SK-N-SH treated with all-trans-retinoic acid at 6 μM for 48 hours (cell line): ENCODE measurements around the gene FAM228B.

Experiments used
- ATAC-seq: fragments of 200-7000 bp; cut with Tn5 transposase; 3 replicates; pipeline ENCODE4 v1.9.1; 2020; ENCODE audit warnings: mild to moderate bottlenecking, moderate library complexity
- ARNTL ChIP-seq: fragments of 450-650 bp; formaldehyde crosslinking; IDR thresholded peaks from 2 replicates; pipeline ENCODE4 v1.5.0; 2020; ENCODE audit warnings: low read depth, mild to moderate bottlenecking, moderate library complexity, borderline replicate concordance
- BACH2 ChIP-seq: fragments of 250-450 bp; sonication (Bioruptor Pico); IDR thresholded peaks from 2 replicates; pipeline ENCODE4 v1.9.0; 2021; ENCODE audit warnings: mild to moderate bottlenecking, borderline replicate concordance
- CSDC2 ChIP-seq: fragments of 250-450 bp; sonication (Bioruptor Pico); IDR thresholded peaks from 2 replicates; pipeline ENCODE4 v1.5.0; 2020; ENCODE audit warnings: mild to moderate bottlenecking, moderate library complexity
- ESRRG ChIP-seq: fragments of 250-450 bp; sonication (Bioruptor Pico); IDR thresholded peaks from 2 replicates; pipeline ENCODE4 v1.6.1; 2021; ENCODE audit warnings: mild to moderate bottlenecking
- GLIS3 ChIP-seq: fragments of 250-450 bp; sonication (Bioruptor Pico); IDR thresholded peaks from 2 replicates; pipeline ENCODE4 v1.5.0; 2020; ENCODE audit warnings: mild to moderate bottlenecking, moderate library complexity
- ISL1 ChIP-seq: fragments of 250-450 bp; sonication (Bioruptor Pico); IDR thresholded peaks from 2 replicates; pipeline ENCODE4 v2.1.2; 2022; ENCODE audit warnings: mild to moderate bottlenecking, moderate library complexity
- OSR1 ChIP-seq: fragments of 250-450 bp; sonication (Bioruptor Pico); IDR thresholded peaks from 2 replicates; pipeline ENCODE4 v1.8.0; 2022; ENCODE audit warnings: moderate library complexity, mild to moderate bottlenecking, inconsistent platforms
- PPARA ChIP-seq: fragments of 250-450 bp; sonication (Bioruptor Pico); IDR thresholded peaks from 2 replicates; pipeline ENCODE4 v1.5.0; 2020; ENCODE audit warnings: mild to moderate bottlenecking, borderline replicate concordance
- RARB ChIP-seq: fragments of 250-450 bp; sonication (Bioruptor Pico); IDR thresholded peaks from 2 replicates; pipeline ENCODE4 v1.8.0; 2021; ENCODE audit warnings: mild to moderate bottlenecking, moderate library complexity
- SNAI2 ChIP-seq: fragments of 250-450 bp; sonication (Bioruptor Pico); IDR thresholded peaks from 2 replicates; pipeline ENCODE4 v1.5.0; 2020; ENCODE audit warnings: mild to moderate bottlenecking, moderate library complexity
- TCF4 ChIP-seq: fragments of 250-450 bp; sonication (Bioruptor Pico); IDR thresholded peaks from 2 replicates; pipeline ENCODE4 v1.8.0; 2021; ENCODE audit warnings: mild to moderate bottlenecking, moderate library complexity, borderline replicate concordance
- TOX ChIP-seq: fragments of 250-450 bp; sonication (Bioruptor Pico); IDR thresholded peaks from 2 replicates; pipeline ENCODE4 v1.8.0; 2021; ENCODE audit warnings: mild to moderate bottlenecking, moderate library complexity, borderline replicate concordance
- ZFP3 ChIP-seq: fragments of 250-450 bp; sonication (Bioruptor Pico); IDR thresholded peaks from 2 replicates; pipeline ENCODE4 v1.5.0; 2020; ENCODE audit warnings: mild to moderate bottlenecking, moderate library complexity
- ZNF565 ChIP-seq: fragments of 450-650 bp; formaldehyde crosslinking; conservative IDR thresholded peaks from 2 replicates; pipeline ENCODE4 v1.5.0; 2020; ENCODE audit warnings: low read depth, mild to moderate bottlenecking, moderate library complexity
- ZNF8 ChIP-seq: fragments of 450-650 bp; formaldehyde crosslinking; IDR thresholded peaks from 2 replicates; pipeline ENCODE4 v1.5.0; 2020; ENCODE audit warnings: mild to moderate bottlenecking, moderate library complexity
- TF ChIP-seq, protein P1 (sequence below): fragments of 250-450 bp; sonication (Bioruptor Pico); IDR thresholded peaks from 2 replicates; pipeline ENCODE4 v1.8.0; 2020; ENCODE audit warnings: mild to moderate bottlenecking, moderate library complexity, borderline replicate concordance
- TF ChIP-seq, protein P2 (sequence below): fragments of 250-450 bp; sonication (Bioruptor Pico); IDR thresholded peaks from 2 replicates; pipeline ENCODE4 v1.5.1; 2020; ENCODE audit warnings: low read depth, mild to moderate bottlenecking, moderate library complexity
- TF ChIP-seq, protein P3 (sequence below): fragments of 250-450 bp; sonication (Bioruptor Pico); IDR thresholded peaks from 2 replicates; pipeline ENCODE4 v1.5.0; 2020; ENCODE audit warnings: mild to moderate bottlenecking, moderate library complexity
- TF ChIP-seq, protein P4 (sequence below): fragments of 250-450 bp; sonication (Bioruptor Pico); IDR thresholded peaks from 2 replicates; pipeline ENCODE4 v1.5.1; 2021; ENCODE audit warnings: mild to moderate bottlenecking, moderate library complexity

FAM228B gene

DNA sequence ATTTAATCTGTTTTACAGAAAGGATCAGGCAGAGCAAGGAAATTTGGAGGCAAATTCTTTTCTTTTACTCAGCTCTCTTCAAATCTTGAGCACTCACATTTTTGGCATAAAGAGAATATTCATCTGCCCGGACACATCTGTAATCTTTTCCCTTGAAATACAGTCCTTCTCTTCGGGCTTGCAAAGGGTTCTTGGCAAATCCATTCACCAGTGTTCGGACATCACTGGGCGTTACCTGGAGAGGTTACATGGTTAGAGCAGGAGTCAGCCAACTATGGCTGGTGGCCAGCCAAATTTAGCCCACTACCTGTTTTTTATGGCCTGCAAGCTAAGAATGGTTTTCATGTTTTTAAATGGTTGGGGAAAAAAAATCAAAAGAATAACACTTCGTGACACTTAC, 2.2 kb upstream of the FAM228B start (continued):
- TF ChIP-seq, protein P1, sequence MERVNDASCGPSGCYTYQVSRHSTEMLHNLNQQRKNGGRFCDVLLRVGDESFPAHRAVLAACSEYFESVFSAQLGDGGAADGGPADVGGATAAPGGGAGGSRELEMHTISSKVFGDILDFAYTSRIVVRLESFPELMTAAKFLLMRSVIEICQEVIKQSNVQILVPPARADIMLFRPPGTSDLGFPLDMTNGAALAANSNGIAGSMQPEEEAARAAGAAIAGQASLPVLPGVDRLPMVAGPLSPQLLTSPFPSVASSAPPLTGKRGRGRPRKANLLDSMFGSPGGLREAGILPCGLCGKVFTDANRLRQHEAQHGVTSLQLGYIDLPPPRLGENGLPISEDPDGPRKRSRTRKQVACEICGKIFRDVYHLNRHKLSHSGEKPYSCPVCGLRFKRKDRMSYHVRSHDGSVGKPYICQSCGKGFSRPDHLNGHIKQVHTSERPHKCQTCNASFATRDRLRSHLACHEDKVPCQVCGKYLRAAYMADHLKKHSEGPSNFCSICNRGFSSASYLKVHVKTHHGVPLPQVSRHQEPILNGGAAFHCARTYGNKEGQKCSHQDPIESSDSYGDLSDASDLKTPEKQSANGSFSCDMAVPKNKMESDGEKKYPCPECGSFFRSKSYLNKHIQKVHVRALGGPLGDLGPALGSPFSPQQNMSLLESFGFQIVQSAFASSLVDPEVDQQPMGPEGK, result no peak

DNA sequence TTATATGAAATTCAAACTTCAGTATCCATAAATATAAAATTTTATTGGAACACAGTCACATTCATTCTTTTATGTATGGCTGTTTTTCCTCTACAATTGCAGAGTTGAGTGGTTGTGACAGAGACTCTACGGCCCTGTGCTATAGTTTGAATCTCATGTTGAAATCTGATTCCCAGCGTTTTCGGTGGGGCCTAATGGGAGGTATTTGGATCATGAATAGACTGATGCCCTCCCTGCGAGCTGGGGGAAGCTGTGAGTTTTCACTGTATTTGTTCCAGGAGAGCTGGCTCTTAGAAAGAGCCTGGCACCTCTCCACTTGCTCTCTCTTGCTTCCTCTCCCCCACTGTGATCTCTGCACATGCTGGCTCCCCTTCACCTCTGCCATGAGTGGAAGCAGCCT, 1.8 kb upstream of the FAM228B start:
- TF ChIP-seq ARNTL (no peak), CSDC2 (CRISPR knock-in tag) (no peak), OSR1 (CRISPR knock-in tag) (no peak), TCF4 (CRISPR knock-in tag) (no peak), PPARA (CRISPR knock-in tag) (no peak), BACH2 (CRISPR knock-in tag) (no peak), RARB (CRISPR knock-in tag) (no peak), SNAI2 (no peak), ESRRG (CRISPR knock-in tag) (no peak), ZNF565 (CRISPR knock-in tag) (no peak)
- TF ChIP-seq, protein P2, sequence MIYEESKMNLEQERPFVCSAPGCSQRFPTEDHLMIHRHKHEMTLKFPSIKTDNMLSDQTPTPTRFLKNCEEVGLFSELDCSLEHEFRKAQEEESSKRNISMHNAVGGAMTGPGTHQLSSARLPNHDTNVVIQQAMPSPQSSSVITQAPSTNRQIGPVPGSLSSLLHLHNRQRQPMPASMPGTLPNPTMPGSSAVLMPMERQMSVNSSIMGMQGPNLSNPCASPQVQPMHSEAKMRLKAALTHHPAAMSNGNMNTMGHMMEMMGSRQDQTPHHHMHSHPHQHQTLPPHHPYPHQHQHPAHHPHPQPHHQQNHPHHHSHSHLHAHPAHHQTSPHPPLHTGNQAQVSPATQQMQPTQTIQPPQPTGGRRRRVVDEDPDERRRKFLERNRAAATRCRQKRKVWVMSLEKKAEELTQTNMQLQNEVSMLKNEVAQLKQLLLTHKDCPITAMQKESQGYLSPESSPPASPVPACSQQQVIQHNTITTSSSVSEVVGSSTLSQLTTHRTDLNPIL (CRISPR knock-in tag), result no peak
- TF ChIP-seq, protein P1, result no peak
- TF ChIP-seq, protein P3, sequence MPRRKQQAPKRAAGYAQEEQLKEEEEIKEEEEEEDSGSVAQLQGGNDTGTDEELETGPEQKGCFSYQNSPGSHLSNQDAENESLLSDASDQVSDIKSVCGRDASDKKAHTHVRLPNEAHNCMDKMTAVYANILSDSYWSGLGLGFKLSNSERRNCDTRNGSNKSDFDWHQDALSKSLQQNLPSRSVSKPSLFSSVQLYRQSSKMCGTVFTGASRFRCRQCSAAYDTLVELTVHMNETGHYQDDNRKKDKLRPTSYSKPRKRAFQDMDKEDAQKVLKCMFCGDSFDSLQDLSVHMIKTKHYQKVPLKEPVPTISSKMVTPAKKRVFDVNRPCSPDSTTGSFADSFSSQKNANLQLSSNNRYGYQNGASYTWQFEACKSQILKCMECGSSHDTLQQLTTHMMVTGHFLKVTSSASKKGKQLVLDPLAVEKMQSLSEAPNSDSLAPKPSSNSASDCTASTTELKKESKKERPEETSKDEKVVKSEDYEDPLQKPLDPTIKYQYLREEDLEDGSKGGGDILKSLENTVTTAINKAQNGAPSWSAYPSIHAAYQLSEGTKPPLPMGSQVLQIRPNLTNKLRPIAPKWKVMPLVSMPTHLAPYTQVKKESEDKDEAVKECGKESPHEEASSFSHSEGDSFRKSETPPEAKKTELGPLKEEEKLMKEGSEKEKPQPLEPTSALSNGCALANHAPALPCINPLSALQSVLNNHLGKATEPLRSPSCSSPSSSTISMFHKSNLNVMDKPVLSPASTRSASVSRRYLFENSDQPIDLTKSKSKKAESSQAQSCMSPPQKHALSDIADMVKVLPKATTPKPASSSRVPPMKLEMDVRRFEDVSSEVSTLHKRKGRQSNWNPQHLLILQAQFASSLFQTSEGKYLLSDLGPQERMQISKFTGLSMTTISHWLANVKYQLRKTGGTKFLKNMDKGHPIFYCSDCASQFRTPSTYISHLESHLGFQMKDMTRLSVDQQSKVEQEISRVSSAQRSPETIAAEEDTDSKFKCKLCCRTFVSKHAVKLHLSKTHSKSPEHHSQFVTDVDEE, result no peak
- TF ChIP-seq, protein P4, sequence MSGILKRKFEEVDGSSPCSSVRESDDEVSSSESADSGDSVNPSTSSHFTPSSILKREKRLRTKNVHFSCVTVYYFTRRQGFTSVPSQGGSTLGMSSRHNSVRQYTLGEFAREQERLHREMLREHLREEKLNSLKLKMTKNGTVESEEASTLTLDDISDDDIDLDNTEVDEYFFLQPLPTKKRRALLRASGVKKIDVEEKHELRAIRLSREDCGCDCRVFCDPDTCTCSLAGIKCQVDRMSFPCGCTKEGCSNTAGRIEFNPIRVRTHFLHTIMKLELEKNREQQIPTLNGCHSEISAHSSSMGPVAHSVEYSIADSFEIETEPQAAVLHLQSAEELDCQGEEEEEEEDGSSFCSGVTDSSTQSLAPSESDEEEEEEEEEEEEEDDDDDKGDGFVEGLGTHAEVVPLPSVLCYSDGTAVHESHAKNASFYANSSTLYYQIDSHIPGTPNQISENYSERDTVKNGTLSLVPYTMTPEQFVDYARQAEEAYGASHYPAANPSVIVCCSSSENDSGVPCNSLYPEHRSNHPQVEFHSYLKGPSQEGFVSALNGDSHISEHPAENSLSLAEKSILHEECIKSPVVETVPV, result no peak
- ATAC-seq, result peak; percentile 82

DNA sequence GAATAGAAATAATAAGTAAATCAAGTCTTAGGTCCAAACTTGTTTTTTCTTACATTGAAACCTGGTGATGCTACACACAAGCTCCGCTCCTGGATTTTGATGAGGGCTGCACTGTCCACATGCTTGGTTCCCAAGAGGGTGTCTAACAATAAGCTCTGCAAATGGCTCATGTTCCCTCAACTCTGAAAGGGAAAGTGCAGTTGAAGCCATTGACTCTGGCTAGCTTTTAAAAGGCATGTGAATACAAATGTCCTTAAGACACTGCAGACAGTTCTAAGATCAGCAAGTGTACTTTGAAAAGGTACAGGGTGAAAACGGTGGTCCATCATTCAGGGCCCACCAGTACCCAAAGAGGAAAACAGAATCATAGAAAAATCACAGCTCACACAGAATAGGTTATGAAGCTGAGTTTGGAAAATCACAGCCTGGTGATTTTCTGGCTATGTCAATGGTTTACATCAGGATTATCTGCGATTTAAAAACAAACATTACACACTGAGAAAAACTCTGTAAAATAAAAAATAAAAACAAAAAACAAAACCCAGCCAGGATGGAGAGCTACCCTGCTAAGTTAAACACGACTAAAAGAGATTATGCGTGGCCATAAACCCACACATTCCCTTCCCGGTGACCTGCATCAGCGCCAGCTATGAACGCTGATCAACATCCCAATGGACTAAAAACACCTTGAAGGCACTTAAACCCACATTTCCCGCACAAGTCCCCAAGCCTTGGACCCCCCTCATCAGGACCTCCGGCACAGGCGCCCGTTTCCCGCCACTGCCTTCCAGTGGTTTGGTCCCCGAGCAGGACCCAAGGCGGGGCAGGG, 689 bp upstream of the FAM228B start:
- ATAC-seq, result no peak
- no peak for TF ChIP-seq TOX
- TF ChIP-seq, protein P3, result no peak
- no peak for TF ChIP-seq ZNF8 (CRISPR knock-in tag)
- TF ChIP-seq ISL1 (CRISPR knock-in tag), result no peak
- TF ChIP-seq GLIS3 (CRISPR knock-in tag), result no peak
- TF ChIP-seq, protein P4, result no peak
- TF ChIP-seq OSR1 (CRISPR knock-in tag), result no peak
- TF ChIP-seq, protein P1, result no peak
- TF ChIP-seq SNAI2, result no peak
- no peak for TF ChIP-seq ZFP3
- no peak for TF ChIP-seq ARNTL
- no peak for TF ChIP-seq RARB (CRISPR knock-in tag)
